ENCODE data around the gene KLHL26. TPM values are rescaled to one million over a fixed set of nuclear protein-coding genes. Genes with fewer than 3 reads are reported as not detected.

KLHL26 gene
- total and polyA plus RNA-seq, 2 experiments from 2014 or later, result 2.9 to 6.4 TPM

GRCh38 chr19:18658366-18658855 is 21.6 kb downstream of the KLHL26 start:
- H3K4me2 ChIP-seq (ENCODE audit: unreplicated experiment), result no peak overlapping the region
- H4K20me1 ChIP-seq (ENCODE audit: insufficient read depth), result no peaks in the 10 kb centered on the region
- in situ Hi-C loops (cut with MboI), result no loop called here
- H2AFZ ChIP-seq, result no peak overlapping the region
- no peaks in the 10 kb centered on the region for H3K79me2 ChIP-seq (ENCODE audit: insufficient read depth)
- no peaks in the 10 kb centered on the region for H3K36me3 ChIP-seq (ENCODE audit: low read depth)
- no peaks in the 10 kb centered on the region for H3K27me3 ChIP-seq (replicated peaks; ENCODE audit: insufficient read depth)
- no peaks in the 10 kb centered on the region for H3K9me2 ChIP-seq (ENCODE audit: insufficient read depth)
- no peak overlapping the region for H3K4me3 ChIP-seq
- H3K9ac ChIP-seq, result no peak overlapping the region
- H3F3A ChIP-seq (ENCODE audit: insufficient read depth), result no peaks in the 10 kb centered on the region
- TF ChIP-seq EZH2 (IDR thresholded peaks at IDR 0.05; ENCODE audit: insufficient read depth, poor library complexity, severe bottlenecking) (no peak), EZH2phosphoT487 (IDR thresholded peaks at IDR 0.05; ENCODE audit: insufficient read depth, low read depth) (no peak)
- DNase-seq, result no peak
- 89 to 100% methylated on average over 3 to 4 of the region's 4 CpGs for WGBS, 2 experiments (ENCODE audit: low coverage in 1 of 2, low lambda C conversion rate in 2 of 2, missing lambda C conversion rate in 2 of 2)
- H3K4me1 ChIP-seq (ENCODE audit: insufficient read depth), result no peaks in the 10 kb centered on the region
- H3K9me3 ChIP-seq (ENCODE audit: low read depth), result no peaks in the 10 kb centered on the region
- no peak overlapping the region for H3K27ac ChIP-seq

DNA sequence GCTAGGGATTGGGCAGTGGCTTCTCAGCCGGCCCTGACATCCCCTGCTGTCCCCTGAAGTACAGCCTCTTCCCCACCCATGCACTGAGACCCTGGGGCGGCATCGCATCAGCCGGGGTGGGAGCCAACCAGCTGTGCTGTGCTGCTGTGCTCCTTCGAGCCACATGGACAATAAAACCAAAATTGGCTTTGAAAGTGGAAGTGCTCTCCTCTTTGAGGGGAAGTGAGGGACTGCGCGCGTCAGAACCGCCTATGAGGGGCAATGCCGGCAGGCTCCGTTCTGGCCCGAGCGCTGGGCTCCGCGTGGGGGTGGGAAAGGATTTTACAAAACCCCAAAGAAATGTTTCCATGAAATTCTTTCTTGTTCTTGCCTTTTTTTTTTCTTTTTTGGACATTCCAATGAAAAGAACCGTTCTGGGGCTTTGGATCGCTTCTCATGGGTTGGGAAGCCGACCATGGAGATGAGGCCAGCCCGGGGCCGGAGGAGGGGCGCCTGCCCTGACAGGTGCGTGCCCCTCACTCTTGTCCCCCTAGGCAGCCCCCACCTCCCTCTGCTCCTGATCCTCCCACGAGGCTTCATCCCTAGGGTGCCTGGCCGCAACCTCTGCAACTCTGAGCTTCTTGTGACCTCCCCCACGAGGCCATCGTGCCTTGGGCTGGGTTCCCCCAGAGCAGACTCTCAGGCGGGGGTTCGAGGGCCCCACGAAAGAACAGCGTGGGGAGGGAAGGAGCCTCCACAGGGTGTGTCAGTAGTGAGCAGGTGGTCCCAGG is 22.6 kb downstream of the KLHL26 start:
- in situ Hi-C loops (cut with MboI), result no loop called here
- Histone ChIP-seq H2AFZ (no peak overlapping the region), H3F3A (ENCODE audit: insufficient read depth) (no peaks in the 10 kb centered on the region), H3K4me1 (ENCODE audit: insufficient read depth) (no peaks in the 10 kb centered on the region), H3K9ac (peak overlapping the region; percentile 2; the same call in 1 of the 2 replicates), H3K9me3 (ENCODE audit: low read depth) (no peaks in the 10 kb centered on the region), H3K9me2 (ENCODE audit: insufficient read depth) (no peaks in the 10 kb centered on the region), H3K27ac (no peak overlapping the region), H3K79me2 (ENCODE audit: insufficient read depth) (no peaks in the 10 kb centered on the region), H3K4me2 (ENCODE audit: unreplicated experiment) (no peak overlapping the region), H3K4me3 (no peak overlapping the region), H4K20me1 (ENCODE audit: insufficient read depth) (no peaks in the 10 kb centered on the region), H3K27me3 (replicated peaks; ENCODE audit: insufficient read depth) (no peaks in the 10 kb centered on the region), H3K36me3 (ENCODE audit: low read depth) (no peaks in the 10 kb centered on the region)
- peak; percentile 38 for DNase-seq
- TF ChIP-seq EZH2phosphoT487 (IDR thresholded peaks at IDR 0.05; ENCODE audit: insufficient read depth, low read depth) (no peak), EZH2 (IDR thresholded peaks at IDR 0.05; ENCODE audit: insufficient read depth, poor library complexity, severe bottlenecking) (no peak)
- WGBS, 2 experiments (ENCODE audit: low coverage in 1 of 2, low lambda C conversion rate in 2 of 2, missing lambda C conversion rate in 2 of 2), result 38 to 40% methylated on average over 28 to 30 of the region's 30 CpGs

DNA sequence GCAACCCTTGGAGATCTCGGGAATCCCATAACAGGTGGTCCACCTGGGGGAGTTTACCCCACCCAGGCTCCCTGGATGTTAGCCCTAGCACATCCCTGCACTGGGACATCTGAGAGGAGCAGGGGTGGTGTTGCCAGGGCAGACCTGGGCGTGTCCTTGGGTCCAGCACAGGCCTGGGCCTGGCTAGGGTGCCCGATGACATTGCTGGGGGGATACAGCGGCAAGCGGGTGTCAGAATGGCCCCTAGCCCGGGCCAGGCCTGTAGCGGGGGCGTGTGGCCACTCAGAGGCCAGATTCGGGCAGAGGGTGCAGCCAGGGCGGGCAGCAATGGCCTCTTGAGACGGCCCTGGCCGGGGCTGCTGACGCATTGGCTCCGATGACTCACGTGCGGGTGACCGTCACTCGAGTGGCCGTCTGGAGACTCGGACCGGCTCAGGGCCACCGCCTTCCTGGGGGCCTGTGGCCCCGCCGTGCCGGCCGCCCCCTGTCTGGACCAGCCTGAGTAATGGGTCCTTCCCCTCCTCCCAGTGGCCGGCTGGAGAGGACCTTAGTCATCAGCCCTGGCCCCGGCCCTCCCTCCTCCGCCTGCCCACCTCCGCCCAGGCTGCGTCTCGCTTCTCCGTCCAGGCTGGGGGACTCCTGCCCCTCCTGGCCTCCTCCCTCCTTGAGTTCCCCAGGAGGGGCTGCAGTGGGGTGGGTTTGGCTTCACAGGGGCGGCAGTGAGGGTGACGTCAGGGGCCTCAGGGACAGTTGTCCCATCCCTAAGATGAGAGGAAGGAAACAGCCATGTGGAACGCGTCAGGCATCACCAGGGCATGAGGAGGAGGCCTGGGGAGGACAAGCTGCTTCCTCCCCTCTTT is 23.5 kb downstream of the KLHL26 start:
- Histone ChIP-seq H3F3A (ENCODE audit: insufficient read depth) (no peaks in the 10 kb centered on the region), H3K36me3 (ENCODE audit: low read depth) (no peaks in the 10 kb centered on the region), H3K79me2 (ENCODE audit: insufficient read depth) (no peaks in the 10 kb centered on the region), H4K20me1 (ENCODE audit: insufficient read depth) (no peaks in the 10 kb centered on the region), H3K9me3 (ENCODE audit: low read depth) (no peaks in the 10 kb centered on the region), H3K9ac (no peak overlapping the region), H2AFZ (no peak overlapping the region), H3K27me3 (replicated peaks; ENCODE audit: insufficient read depth) (no peaks in the 10 kb centered on the region), H3K4me2 (ENCODE audit: unreplicated experiment) (no peak overlapping the region), H3K4me3 (no peak overlapping the region), H3K9me2 (ENCODE audit: insufficient read depth) (no peaks in the 10 kb centered on the region), H3K27ac (no peak overlapping the region), H3K4me1 (ENCODE audit: insufficient read depth) (no peaks in the 10 kb centered on the region)
- no peak for TF ChIP-seq EZH2 (IDR thresholded peaks at IDR 0.05; ENCODE audit: insufficient read depth, poor library complexity, severe bottlenecking)
- WGBS, 2 experiments (ENCODE audit: low coverage in 1 of 2, low lambda C conversion rate in 2 of 2, missing lambda C conversion rate in 2 of 2), result 75 to 79% methylated on average over 25 to 27 of the region's 37 CpGs
- in situ Hi-C loops (cut with MboI), result no loop called here
- peak; percentile 37 for DNase-seq

DNA sequence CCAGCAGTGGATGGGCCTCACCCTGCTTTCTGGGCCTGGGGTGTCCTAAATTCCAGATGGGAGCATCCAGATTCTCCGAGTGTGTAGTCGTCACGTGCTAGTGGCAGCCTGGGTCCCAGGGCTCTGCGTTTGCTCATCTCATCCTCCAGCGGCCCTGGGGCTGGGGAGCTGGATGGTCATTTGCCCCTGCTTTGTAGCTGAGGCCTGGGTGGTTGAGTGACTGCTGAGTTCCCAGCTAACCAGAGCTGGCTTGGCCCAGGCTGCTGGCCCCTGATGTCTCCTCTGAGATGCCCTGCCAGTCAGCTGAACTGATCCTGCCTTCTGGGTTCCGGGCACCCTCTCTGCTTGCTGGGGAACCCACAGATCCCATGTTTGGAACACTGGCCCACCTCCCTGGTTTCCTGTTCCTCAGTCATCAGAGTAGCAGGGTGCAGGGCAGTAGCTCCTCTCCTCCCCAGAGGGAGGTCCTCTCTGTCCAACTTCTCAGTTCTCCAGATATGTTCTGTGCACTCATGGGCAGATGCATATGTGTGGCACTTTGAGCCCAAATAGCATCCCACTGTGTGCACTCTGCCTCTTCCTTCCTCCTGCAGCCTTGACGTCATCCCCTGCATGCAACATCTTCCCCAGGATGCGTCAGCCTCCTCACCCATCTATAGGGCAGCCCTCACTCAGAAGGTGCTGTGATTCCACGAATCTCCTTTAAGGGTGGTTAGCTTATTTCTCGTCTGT is 24.3 kb downstream of the KLHL26 start:
- no peak for DNase-seq
- Histone ChIP-seq H3K4me1 (ENCODE audit: insufficient read depth) (no peaks in the 10 kb centered on the region), H3K4me3 (no peak overlapping the region), H3K27me3 (replicated peaks; ENCODE audit: insufficient read depth) (no peaks in the 10 kb centered on the region), H3K9me2 (ENCODE audit: insufficient read depth) (no peaks in the 10 kb centered on the region), H3K4me2 (ENCODE audit: unreplicated experiment) (no peak overlapping the region), H2AFZ (no peak overlapping the region), H3K9me3 (ENCODE audit: low read depth) (no peaks in the 10 kb centered on the region), H3K79me2 (ENCODE audit: insufficient read depth) (no peaks in the 10 kb centered on the region), H3K27ac (no peak overlapping the region), H3K9ac (no peak overlapping the region), H4K20me1 (ENCODE audit: insufficient read depth) (no peaks in the 10 kb centered on the region), H3K36me3 (ENCODE audit: low read depth) (no peaks in the 10 kb centered on the region), H3F3A (ENCODE audit: insufficient read depth) (no peaks in the 10 kb centered on the region)
- no peak for TF ChIP-seq EZH2 (IDR thresholded peaks at IDR 0.05; ENCODE audit: insufficient read depth, poor library complexity, severe bottlenecking)
- TF ChIP-seq EZH2phosphoT487 (IDR thresholded peaks at IDR 0.05; ENCODE audit: insufficient read depth, low read depth), result no peak
- in situ Hi-C loops (cut with MboI), result no loop called here
- WGBS, 2 experiments (ENCODE audit: low coverage in 1 of 2, low lambda C conversion rate in 2 of 2, missing lambda C conversion rate in 2 of 2), result 94% methylated on average over 10 of the region's 10 CpGs

All from GM23248 (cell line).